HG03342 (cell line): Measurements from ENCODE around the gene TNNT1.
"Not testable (repeated sequence)": the region's sequence is repeated elsewhere in the genome, so short reads cannot be mapped to it uniquely, and the experiment has no call there.

ENCODE experiments used
- ATAC-seq: cut with Tn5 transposase; IDR thresholded peaks from one replicate; pipeline ENCODE4 v1.9.1; 2021; ENCODE audit warnings: mild to moderate bottlenecking, moderate library complexity; ENCODE audit not compliant: unreplicated experiment

TNNT1 gene

GRCh38 chr19:55112777-55113569 is 36.0 kb downstream of the TNNT1 start:
- no peak for ATAC-seq

DNA sequence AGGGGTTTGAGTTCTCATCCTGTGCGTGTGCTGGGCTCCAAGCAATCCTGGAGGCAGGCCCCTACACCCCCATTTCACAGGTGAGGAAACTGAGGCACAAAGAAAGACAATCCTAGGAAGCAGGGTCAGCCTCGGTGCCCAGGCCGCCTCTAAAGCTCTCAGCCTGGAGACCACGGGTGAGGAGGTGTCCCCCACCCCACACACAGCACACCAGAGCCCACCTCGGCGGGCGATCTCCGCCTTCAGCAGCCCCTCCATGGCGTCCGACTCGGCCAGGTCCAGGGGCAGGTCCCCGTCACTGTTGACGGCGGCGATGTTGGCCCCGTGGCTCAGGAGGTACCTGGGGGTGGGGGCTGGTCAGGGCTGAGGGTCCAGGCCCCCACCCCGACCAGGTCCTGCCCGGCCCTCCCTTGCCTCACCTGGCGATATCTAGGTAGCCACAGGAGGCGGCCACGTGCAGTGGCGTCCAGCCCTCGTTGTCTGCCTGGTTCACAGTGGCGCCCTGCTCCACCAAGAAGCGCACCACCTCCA is 36.7 kb downstream of the TNNT1 start:
- no peak for ATAC-seq

DNA sequence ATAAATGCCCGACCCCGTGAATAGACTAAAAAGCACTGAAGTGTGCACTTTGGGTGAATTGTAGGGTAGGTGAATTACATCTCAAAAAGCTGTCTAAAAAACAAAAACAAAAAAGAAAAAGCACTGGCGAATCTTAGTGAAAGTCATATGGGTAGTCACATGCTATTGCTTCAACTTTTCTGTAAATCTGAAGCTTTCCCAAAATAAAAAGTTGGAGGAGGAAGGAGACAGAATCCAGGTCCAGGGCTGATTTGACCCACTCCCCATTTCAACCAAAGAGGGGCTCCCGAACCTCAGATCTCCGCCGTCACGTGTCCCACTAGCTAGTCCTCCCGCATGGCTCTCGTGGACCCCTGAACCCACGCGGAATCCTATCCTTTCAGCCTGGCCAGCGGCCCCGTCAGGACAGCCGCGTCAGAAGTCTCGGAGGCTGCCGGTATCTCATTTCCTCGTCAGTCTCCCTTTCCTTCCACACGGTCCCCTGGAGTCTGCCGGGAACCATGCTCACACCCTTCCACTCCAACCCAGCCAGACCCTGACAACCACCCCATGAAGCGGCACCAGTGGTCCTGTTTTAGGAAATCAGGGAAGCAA is 37.7 kb downstream of the TNNT1 start:
- no peak for ATAC-seq

- ATAC-seq, result no peak
These were observed 39.3 kb downstream of the TNNT1 start for GRCh38 chr19:55109527-55110291.

GRCh38 chr19:55107252-55107651 is 41.8 kb downstream of the TNNT1 start:
- ATAC-seq, result not testable (repeated sequence)

DNA sequence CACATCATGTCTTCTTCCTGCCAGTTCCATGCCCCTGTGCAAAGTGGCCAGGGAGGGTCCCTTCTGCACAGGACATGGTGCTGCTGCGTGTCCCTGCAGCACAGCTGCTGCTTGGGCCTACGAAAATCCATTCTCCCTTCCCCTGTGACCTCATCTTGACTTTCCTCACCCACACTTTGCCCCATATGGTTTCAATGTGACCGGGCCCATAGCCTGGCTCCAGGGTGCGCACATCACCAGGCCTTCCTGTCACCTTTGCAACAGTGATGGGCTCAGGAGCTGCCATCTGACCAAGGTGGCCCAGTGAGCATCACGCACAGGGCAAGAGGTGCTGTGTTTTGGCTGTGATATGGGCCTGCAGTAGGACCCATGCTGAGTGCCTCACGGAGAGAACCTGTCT is 42.4 kb downstream of the TNNT1 start:
- no peak for ATAC-seq

DNA sequence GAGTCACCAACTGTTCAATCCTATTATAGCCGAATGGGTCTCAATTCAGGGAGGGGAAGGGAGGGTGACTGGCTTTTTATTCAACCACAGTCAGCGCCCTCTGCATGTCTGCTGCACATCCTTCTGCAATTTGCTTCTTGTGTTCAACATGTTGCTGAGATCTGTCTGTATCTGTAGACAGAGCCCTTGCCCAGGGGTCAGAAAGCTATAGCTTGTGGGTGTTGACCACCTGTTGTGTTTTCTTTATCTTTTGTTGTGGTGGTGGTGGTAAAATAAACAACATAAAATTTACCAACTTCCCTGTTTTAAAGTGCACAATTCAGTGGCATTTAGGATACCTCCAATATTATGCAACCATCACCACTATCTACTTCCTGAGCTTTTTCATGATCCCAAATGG is 43.8 kb downstream of the TNNT1 start:
- no peak for ATAC-seq

DNA sequence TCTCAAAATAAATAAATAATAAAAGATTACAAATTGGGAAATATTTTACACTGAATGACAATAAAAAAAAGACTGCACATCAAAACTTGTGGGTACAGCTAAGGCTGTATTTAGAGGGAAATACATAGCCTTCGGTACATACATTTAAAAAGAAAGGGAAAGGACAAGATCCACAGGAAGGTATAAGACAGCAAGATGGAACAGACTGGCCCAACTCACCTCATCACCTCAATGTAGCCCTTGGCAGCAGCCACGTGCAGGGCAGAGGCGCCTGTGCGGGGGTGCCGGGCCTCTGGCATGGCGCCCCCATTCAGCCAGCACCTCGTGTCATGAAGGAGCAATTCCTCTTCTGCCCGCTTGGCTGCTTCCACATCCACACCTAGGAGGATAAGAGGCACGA is 45.8 kb downstream of the TNNT1 start:
- no peak for ATAC-seq

DNA sequence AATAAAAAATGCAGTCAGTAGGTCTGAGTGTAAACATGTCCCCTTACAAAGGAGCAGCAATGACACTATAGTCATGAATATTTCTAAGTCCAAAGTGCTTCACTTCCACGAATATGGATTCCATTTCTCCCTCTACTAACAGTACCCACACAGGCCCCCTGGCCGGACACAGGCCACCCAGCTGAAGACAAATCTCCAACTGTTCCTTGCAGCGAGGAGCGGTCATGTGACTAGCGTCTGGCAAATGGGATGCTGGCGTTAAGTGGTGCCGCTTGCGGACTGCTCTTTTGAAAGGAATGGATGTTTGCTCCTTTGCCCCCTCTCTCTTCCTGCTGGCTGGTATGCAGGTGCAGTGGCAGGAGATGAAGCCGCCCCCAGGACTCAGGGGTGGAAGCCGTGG is 47.7 kb downstream of the TNNT1 start:
- ATAC-seq, result no peak

DNA sequence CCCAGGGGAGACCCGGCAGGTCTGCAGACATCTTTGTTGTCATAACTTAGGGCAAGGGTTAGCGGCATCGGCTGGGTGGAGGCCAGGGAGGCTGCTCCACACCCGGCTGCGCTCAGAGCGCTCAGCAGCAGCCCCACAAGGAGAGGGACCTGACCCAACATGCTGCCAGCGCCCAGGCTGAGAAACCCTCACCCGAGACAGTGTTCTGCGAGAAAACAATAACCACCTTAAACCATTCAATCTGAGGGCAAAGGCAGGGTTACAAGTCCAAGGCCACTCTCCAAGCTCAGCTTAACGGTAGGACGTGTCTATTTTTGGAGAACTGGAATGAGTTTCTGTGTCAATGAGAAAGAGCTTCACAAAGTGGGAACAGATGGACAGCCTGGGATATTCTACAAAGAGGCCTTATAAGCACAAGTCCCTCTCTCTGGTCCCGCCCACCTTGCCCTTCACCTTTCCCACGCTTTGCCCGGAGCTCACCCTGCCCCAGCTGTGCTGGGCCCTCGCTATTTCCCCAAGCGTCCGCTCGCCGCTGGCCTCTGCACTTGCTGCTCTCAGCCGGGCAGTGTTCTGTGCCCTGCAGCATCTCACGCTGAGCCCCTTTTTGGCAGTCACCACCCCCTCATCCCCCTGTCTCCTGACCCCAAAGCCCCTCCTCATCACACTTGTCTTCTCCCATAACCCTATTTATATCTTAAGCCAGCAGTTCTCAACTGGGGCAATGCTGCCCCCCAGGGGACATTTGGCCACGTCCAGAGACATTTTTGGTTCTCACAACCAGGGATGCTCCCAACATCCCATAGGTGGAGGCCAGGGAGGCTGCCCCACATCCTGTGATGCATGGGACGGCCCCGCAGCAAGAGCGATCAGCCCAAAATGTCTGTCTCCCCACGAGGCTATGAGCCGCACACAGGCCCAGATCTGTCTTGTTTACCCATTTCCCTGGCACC is 49.2 kb downstream of the TNNT1 start:
- no peak for ATAC-seq

- ATAC-seq, result no peak
These were observed 50.1 kb downstream of the TNNT1 start for GRCh38 chr19:55098716-55099556.

GRCh38 chr19:55097864-55098715 is 50.9 kb downstream of the TNNT1 start:
- no peak for ATAC-seq

DNA sequence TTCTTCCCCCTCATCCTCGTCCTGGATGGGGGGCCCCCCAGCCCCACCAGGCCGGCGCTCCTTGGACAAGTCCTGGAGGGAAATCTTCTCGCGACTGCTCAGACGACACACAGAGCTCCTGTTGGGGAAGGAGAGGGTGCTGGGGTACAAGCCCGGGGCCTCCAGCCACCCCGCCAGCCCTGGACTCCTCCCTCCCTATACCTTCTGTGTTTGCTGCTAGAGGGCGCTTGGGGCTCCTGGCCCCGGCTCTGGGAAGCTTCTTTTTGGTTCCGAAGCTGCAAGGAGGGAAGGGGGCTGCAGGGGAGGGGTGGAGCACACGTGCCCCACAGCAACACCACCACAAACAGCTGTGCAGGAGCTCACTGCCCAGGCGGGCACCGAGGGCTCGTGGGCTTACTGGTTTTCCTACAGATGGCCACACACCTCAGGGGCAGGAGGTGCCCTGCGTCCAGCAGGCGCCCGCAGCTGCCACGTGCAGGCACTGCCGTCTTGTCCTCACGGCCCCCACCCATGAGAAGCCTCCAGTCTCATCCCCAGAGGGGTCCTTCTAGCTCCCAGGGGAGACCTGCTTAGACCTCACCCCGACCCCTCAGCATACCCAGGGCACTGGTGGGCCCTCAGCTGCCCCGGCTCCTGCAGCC is 52.8 kb downstream of the TNNT1 start:
- ATAC-seq, result no peak

DNA sequence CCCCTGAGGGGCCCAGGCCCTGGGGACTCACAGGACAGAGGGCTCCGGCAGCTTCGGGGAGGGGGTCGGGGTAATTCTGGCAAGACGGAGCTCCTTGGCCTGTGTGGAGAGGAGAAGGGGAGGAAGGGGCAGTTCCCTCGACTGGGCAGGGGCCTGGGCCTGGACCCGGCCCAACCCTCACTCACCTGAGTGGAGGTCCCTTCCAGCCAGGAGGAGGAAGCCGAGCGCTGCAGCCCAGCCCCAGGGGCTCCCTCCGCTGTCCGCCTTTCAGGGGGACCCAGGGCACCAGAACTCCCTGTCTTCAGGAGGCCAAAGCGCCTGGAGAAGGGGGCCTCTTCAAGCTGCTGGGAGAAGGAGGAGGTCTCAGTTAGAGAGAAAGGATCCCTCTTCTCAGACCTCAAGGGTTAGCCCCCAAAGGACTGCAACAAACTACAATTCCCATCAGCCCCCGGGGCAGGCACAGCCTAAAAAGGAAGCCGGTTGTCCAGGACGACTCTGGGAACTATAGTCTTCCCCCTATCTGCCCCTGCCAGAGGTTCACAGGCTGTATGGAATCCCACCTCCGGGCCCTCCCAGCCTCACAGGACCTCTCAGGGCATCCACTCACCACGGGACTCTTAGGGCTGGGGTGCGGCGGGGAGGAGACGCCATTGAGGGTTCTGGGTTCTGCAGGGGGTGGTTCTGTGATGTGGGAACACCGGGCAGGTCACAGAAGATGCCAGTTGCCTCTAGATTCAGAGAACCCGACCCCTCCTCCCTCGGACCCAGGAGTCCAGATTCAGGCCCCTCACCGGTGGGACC is 53.5 kb downstream of the TNNT1 start:
- no peak for ATAC-seq

- ATAC-seq, result no peak
These were observed 54.3 kb downstream of the TNNT1 start for GRCh38 chr19:55094456-55095259.

DNA sequence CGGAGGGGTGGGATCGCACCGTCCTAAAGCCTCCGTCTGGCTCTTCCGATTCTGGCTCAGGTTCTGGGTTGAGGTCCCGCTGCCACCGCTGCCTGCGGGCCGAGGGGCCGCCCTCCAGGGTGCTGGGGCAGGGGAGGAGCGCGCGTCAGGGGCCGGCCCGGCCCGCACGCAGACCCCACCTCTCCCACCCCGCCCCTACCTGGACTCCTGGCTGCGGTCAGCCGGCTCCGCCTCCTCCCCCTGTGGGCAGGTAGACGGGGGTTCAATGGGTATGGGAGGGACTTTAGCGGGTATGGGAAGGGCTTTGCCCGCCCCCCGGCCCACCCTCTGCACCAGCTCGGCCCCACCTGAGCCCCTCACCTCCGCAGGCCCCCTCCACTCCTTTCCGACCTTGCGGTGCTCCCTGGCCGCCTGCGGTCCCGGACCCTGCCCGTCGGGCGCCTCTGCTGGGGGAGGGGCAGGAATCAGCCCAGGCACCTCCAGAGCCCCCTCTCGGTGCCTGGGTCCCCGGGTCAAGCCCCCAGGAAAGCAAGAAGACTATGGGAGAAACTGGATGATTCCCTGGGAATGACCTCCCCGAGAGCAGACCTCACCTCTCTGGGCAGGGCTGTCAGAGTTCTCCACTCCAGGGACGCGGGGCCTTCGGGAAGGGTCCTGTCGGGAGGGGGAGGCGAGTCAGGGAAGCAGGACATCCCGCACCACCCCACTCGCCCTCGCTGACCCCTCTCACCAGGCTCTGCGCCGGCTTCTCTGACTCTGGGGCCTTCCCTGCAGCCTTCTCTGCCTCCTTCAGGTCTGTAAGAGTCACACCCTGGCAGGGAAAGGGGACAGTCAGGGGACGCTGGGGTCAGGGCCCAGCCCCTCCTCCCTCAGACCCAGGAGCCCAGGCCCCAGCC is 56.3 kb downstream of the TNNT1 start:
- no peak for ATAC-seq
